GM12878 (cell line): ENCODE results near the gene PRM3. TPM values are rescaled to one million over a fixed set of nuclear protein-coding genes. Genes with fewer than 3 reads are reported as not detected.

Experiments used
- CHD2 ChIP-seq: IDR thresholded peaks from 2 replicates; pipeline ENCODE4 v1.6.1; 2011; ENCODE audit warnings: low read depth, low read length, improper control_type of control experiment, borderline replicate concordance
- E2F4 ChIP-seq: IDR thresholded peaks from 2 replicates; pipeline ENCODE4 v1.6.1; 2012; ENCODE audit warnings: low read depth, low read length, improper control_type of control experiment
- MLLT1 ChIP-seq: fragments of 450-650 bp; IDR thresholded peaks from 2 replicates; pipeline ENCODE4 v1.6.1; 2016; ENCODE audit warnings: mild to moderate bottlenecking
- RELB ChIP-seq: fragments of 450-650 bp; IDR thresholded peaks from 2 replicates; pipeline ENCODE4 v1.6.1; 2017; ENCODE audit warnings: low read depth, mild to moderate bottlenecking, moderate library complexity
- SKIL ChIP-seq: fragments of 450-650 bp; IDR thresholded peaks from 2 replicates; pipeline ENCODE4 v1.6.1; 2017; ENCODE audit warnings: mild to moderate bottlenecking, low read depth, inconsistent platforms; ENCODE audit not compliant: poor library complexity, severe bottlenecking
- ZBTB33 ChIP-seq: fragments of 450-650 bp; IDR thresholded peaks from 2 replicates; pipeline ENCODE4 v1.6.1; 2017; ENCODE audit warnings: mild to moderate bottlenecking
- ZNF24 ChIP-seq: fragments of 450-650 bp; IDR thresholded peaks from 2 replicates; pipeline ENCODE4 v1.6.1; 2017; ENCODE audit warnings: antibody characterized with exemption, mild to moderate bottlenecking
- polyA plus RNA-seq, 11 experiments: library from polyadenylated mRNA; depleted of rRNA in 4 of 11; unstranded in 6 of 11; stranded (reverse) in 5 of 11; fragments of >200 nt; fragmentation: Nextera tagmentation in 4 of 11; fragmentation: Illumina TruSeq in 1 of 11; extraction: Ambion mirVana in 4 of 11; extraction: Trizol in 1 of 11; gene quantifications; 1 replicate in 1 of 11; 2 replicates in 10 of 11; pipeline versions ENCODE4 v1.2.1 to v1.2.3, GENCODE V29; 2011 to 2016; ENCODE audit warnings: inconsistent platforms in 2 of 11, missing spikeins in 2 of 11, low read depth in 1 of 11
- total RNA-seq, 4 experiments: library from RNA; depleted of rRNA in 3 of 4; stranded (reverse); fragments of >200 nt in 3 of 4; fragmentation: Illumina TruSeq in 1 of 4; extraction: Trizol in 1 of 4; gene quantifications; 2 replicates each; pipeline versions ENCODE4 v1.2.1 to v1.2.3, GENCODE V29; 2013 to 2021

PRM3 gene
- total and polyA plus RNA-seq, 10 of the 15 experiments (the other 5 are each of a cell fraction or from before 2014, with no cell fraction given) = not detected

GRCh38 chr16:11309895-11310633 is 36.6 kb upstream of the PRM3 start (continued):
- TF ChIP-seq ZNF24 (no peak), RELB (peak; percentile 59; the same call in 1 of the 2 replicates), MLLT1 (0 out of 2 replicates have a peak, but pooled peaks have one; percentile 24), ZBTB33 (no peak), SKIL (peak; percentile 55), E2F4 (no peak), CHD2 (peak; percentile 75)
